MM.1S (cell line): ENCODE results near the gene CALM1.

Source experiments
- CTCF ChIP-seq: fragments of 300-600 bp; sonication (generic); IDR thresholded peaks from 2 replicates; pipeline ENCODE4 v1.5.1; 2016; ENCODE audit warnings: antibody characterized with exemption, low read length, mixed read lengths
- EZH2phosphoT487 ChIP-seq: fragments of 300-600 bp; sonication (generic); IDR thresholded peaks from 2 replicates; pipeline ENCODE4 v1.6.1; 2018; ENCODE audit warnings: antibody characterized with exemption, low read length

DNA sequence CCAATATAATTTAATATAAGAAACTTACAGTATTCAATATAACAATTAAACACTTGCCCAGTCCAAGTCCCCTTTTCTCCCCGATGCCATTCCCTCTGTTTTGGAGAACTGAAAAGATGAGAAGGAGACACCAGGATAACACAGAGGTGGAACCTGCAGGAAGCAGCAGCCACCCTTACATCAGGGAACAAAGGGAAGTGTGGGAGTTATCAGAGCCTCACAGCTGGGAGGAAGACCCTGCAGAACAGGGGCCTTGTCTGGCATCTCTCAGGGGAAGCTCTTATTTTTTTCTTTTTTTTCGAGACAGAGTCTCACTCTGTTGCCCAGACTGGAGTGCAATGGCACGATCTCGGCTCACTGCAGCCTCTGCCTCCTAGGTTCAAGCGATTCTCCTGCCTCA, 52.6 kb downstream of the CALM1 start:
- TF ChIP-seq EZH2phosphoT487, result no peak
- no peak for TF ChIP-seq CTCF
